Measurements from ENCODE around the gene MAP3K14.

MAP3K14 gene

GRCh38 chr17:45314741-45315647 is 1.8 kb downstream of the MAP3K14 start:
- peaks cover 2% of the 10 kb centered on the region; the same call in 1 of the 2 replicates for H3K36me3 ChIP-seq (ENCODE audit: control insufficient read depth, insufficient read depth, low read length)
- no peaks in the 10 kb centered on the region for H3K9me3 ChIP-seq (ENCODE audit: control insufficient read depth, insufficient read depth, low read depth, low read length)
- H3K9ac ChIP-seq (ENCODE audit: low read length) = peak overlapping the region; percentile 83
- peaks cover 32% of the 10 kb centered on the region for H3K4me1 ChIP-seq (ENCODE audit: control insufficient read depth, insufficient read depth, low read length)
- peak overlapping the region; percentile 81; the same call in 1 of the 2 replicates for H3K4me3 ChIP-seq (ENCODE audit: low read depth, low read length)
- H3K27me3 ChIP-seq (ENCODE audit: control insufficient read depth, insufficient read depth, low read length) = peaks cover 4% of the 10 kb centered on the region; the same call in 1 of the 2 replicates
- no peak overlapping the region for H3K27ac ChIP-seq (ENCODE audit: low read depth, low read length)

GRCh38 chr17:45313996-45314740 is 2.7 kb downstream of the MAP3K14 start:
- no peak overlapping the region for H3K4me3 ChIP-seq (ENCODE audit: low read depth, low read length)
- no peak overlapping the region for H3K9ac ChIP-seq (ENCODE audit: low read length)
- H3K36me3 ChIP-seq (ENCODE audit: control insufficient read depth, insufficient read depth, low read length) = peaks cover 2% of the 10 kb centered on the region; the same call in 1 of the 2 replicates
- H3K27me3 ChIP-seq (ENCODE audit: control insufficient read depth, insufficient read depth, low read length) = peaks cover 4% of the 10 kb centered on the region; the same call in 1 of the 2 replicates
- H3K27ac ChIP-seq (ENCODE audit: low read depth, low read length) = no peak overlapping the region
- H3K9me3 ChIP-seq (ENCODE audit: control insufficient read depth, insufficient read depth, low read depth, low read length) = no peaks in the 10 kb centered on the region
- H3K4me1 ChIP-seq (ENCODE audit: control insufficient read depth, insufficient read depth, low read length) = peaks cover 32% of the 10 kb centered on the region

- Histone ChIP-seq H3K4me1 (ENCODE audit: control insufficient read depth, insufficient read depth, low read length) (peaks cover 32% of the 10 kb centered on the region), H3K27me3 (ENCODE audit: control insufficient read depth, insufficient read depth, low read length) (peaks cover 4% of the 10 kb centered on the region; the same call in 1 of the 2 replicates), H3K27ac (ENCODE audit: low read depth, low read length) (no peak overlapping the region), H3K9me3 (ENCODE audit: control insufficient read depth, insufficient read depth, low read depth, low read length) (no peaks in the 10 kb centered on the region), H3K36me3 (ENCODE audit: control insufficient read depth, insufficient read depth, low read length) (peaks cover 2% of the 10 kb centered on the region; the same call in 1 of the 2 replicates), H3K4me3 (ENCODE audit: low read depth, low read length) (no peak overlapping the region), H3K9ac (ENCODE audit: low read length) (no peak overlapping the region)
Observed at GRCh38 chr17:45313421-45313771, 3.4 kb downstream of the MAP3K14 start.

- Histone ChIP-seq H3K27ac (ENCODE audit: low read depth, low read length) (no peak overlapping the region), H3K36me3 (ENCODE audit: control insufficient read depth, insufficient read depth, low read length) (peaks cover 5% of the 10 kb centered on the region; the same call in 1 of the 2 replicates), H3K9me3 (ENCODE audit: control insufficient read depth, insufficient read depth, low read depth, low read length) (no peaks in the 10 kb centered on the region), H3K4me1 (ENCODE audit: control insufficient read depth, insufficient read depth, low read length) (peaks cover 25% of the 10 kb centered on the region), H3K27me3 (ENCODE audit: control insufficient read depth, insufficient read depth, low read length) (peaks cover 4% of the 10 kb centered on the region; the same call in 1 of the 2 replicates), H3K4me3 (ENCODE audit: low read depth, low read length) (no peak overlapping the region), H3K9ac (ENCODE audit: low read length) (no peak overlapping the region)
Observed at GRCh38 chr17:45312477-45313420, 4.1 kb downstream of the MAP3K14 start.

GRCh38 chr17:45311760-45312476 is 4.9 kb downstream of the MAP3K14 start:
- peaks cover 23% of the 10 kb centered on the region for H3K4me1 ChIP-seq (ENCODE audit: control insufficient read depth, insufficient read depth, low read length)
- peaks cover 4% of the 10 kb centered on the region; the same call in 1 of the 2 replicates for H3K27me3 ChIP-seq (ENCODE audit: control insufficient read depth, insufficient read depth, low read length)
- H3K4me3 ChIP-seq (ENCODE audit: low read depth, low read length) = no peak overlapping the region
- H3K36me3 ChIP-seq (ENCODE audit: control insufficient read depth, insufficient read depth, low read length) = peaks cover 5% of the 10 kb centered on the region; the same call in 1 of the 2 replicates
- H3K9me3 ChIP-seq (ENCODE audit: control insufficient read depth, insufficient read depth, low read depth, low read length) = no peaks in the 10 kb centered on the region
- no peak overlapping the region for H3K27ac ChIP-seq (ENCODE audit: low read depth, low read length)
- no peak overlapping the region for H3K9ac ChIP-seq (ENCODE audit: low read length)

- Histone ChIP-seq H3K36me3 (ENCODE audit: control insufficient read depth, insufficient read depth, low read length) (peaks cover 5% of the 10 kb centered on the region; the same call in 1 of the 2 replicates), H3K4me1 (ENCODE audit: control insufficient read depth, insufficient read depth, low read length) (peaks cover 25% of the 10 kb centered on the region), H3K27ac (ENCODE audit: low read depth, low read length) (no peak overlapping the region), H3K27me3 (ENCODE audit: control insufficient read depth, insufficient read depth, low read length) (peaks cover 4% of the 10 kb centered on the region; the same call in 1 of the 2 replicates), H3K4me3 (ENCODE audit: low read depth, low read length) (no peak overlapping the region), H3K9me3 (ENCODE audit: control insufficient read depth, insufficient read depth, low read depth, low read length) (no peaks in the 10 kb centered on the region), H3K9ac (ENCODE audit: low read length) (no peak overlapping the region)
Observed at GRCh38 chr17:45311401-45311759, 5.4 kb downstream of the MAP3K14 start.

GRCh38 chr17:45310380-45311324 is 6.2 kb downstream of the MAP3K14 start:
- H3K36me3 ChIP-seq (ENCODE audit: control insufficient read depth, insufficient read depth, low read length) = peaks cover 5% of the 10 kb centered on the region; the same call in 1 of the 2 replicates
- no peak overlapping the region for H3K9ac ChIP-seq (ENCODE audit: low read length)
- H3K27me3 ChIP-seq (ENCODE audit: control insufficient read depth, insufficient read depth, low read length) = peaks cover 2% of the 10 kb centered on the region; the same call in 1 of the 2 replicates
- H3K4me3 ChIP-seq (ENCODE audit: low read depth, low read length) = no peak overlapping the region
- peaks cover 24% of the 10 kb centered on the region for H3K4me1 ChIP-seq (ENCODE audit: control insufficient read depth, insufficient read depth, low read length)
- H3K27ac ChIP-seq (ENCODE audit: low read depth, low read length) = no peak overlapping the region
- no peaks in the 10 kb centered on the region for H3K9me3 ChIP-seq (ENCODE audit: control insufficient read depth, insufficient read depth, low read depth, low read length)

GRCh38 chr17:45309400-45309799 is 7.4 kb downstream of the MAP3K14 start:
- H3K4me1 ChIP-seq (ENCODE audit: control insufficient read depth, insufficient read depth, low read length) = peaks cover 21% of the 10 kb centered on the region

GRCh38 chr17:45308840-45309239 is 8.0 kb downstream of the MAP3K14 start:
- peaks cover 21% of the 10 kb centered on the region for H3K4me1 ChIP-seq (ENCODE audit: control insufficient read depth, insufficient read depth, low read length)
- H3K4me3 ChIP-seq (ENCODE audit: low read depth, low read length) = no peak overlapping the region
- H3K9me3 ChIP-seq (ENCODE audit: control insufficient read depth, insufficient read depth, low read depth, low read length) = no peaks in the 10 kb centered on the region
- H3K9ac ChIP-seq (ENCODE audit: low read length) = no peak overlapping the region
- peaks cover 5% of the 10 kb centered on the region; the same call in 1 of the 2 replicates for H3K36me3 ChIP-seq (ENCODE audit: control insufficient read depth, insufficient read depth, low read length)
- no peaks in the 10 kb centered on the region for H3K27me3 ChIP-seq (ENCODE audit: control insufficient read depth, insufficient read depth, low read length)
- H3K27ac ChIP-seq (ENCODE audit: low read depth, low read length) = no peak overlapping the region

More at GRCh38 chr17:45309400-45309799, 7.4 kb downstream of the MAP3K14 start:
- H3K27me3 ChIP-seq (ENCODE audit: control insufficient read depth, insufficient read depth, low read length) = no peaks in the 10 kb centered on the region
- H3K36me3 ChIP-seq (ENCODE audit: control insufficient read depth, insufficient read depth, low read length) = peaks cover 5% of the 10 kb centered on the region; the same call in 1 of the 2 replicates
- H3K9ac ChIP-seq (ENCODE audit: low read length) = no peak overlapping the region
- no peaks in the 10 kb centered on the region for H3K9me3 ChIP-seq (ENCODE audit: control insufficient read depth, insufficient read depth, low read depth, low read length)
- H3K4me3 ChIP-seq (ENCODE audit: low read depth, low read length) = no peak overlapping the region
- no peak overlapping the region for H3K27ac ChIP-seq (ENCODE audit: low read depth, low read length)
